SK-N-SH treated with all-trans-retinoic acid at 6 μM for 48 hours (cell line): ENCODE results near the gene UNC5C.

Experiments used
- ATAC-seq: fragments of 200-7000 bp; cut with Tn5 transposase; 3 replicates; pipeline ENCODE4 v1.9.1; 2020; ENCODE audit warnings: mild to moderate bottlenecking, moderate library complexity
- BACH2 ChIP-seq: fragments of 250-450 bp; sonication (Bioruptor Pico); IDR thresholded peaks from 2 replicates; pipeline ENCODE4 v1.9.0; 2021; ENCODE audit warnings: mild to moderate bottlenecking, borderline replicate concordance
- CREB5 ChIP-seq: fragments of 250-450 bp; sonication (Bioruptor Pico); IDR thresholded peaks from 2 replicates; pipeline ENCODE4 v1.5.1; 2020; ENCODE audit warnings: low read depth, mild to moderate bottlenecking, moderate library complexity
- CSDC2 ChIP-seq: fragments of 250-450 bp; sonication (Bioruptor Pico); IDR thresholded peaks from 2 replicates; pipeline ENCODE4 v1.5.0; 2020; ENCODE audit warnings: mild to moderate bottlenecking, moderate library complexity
- ESRRG ChIP-seq: fragments of 250-450 bp; sonication (Bioruptor Pico); IDR thresholded peaks from 2 replicates; pipeline ENCODE4 v1.6.1; 2021; ENCODE audit warnings: mild to moderate bottlenecking
- GLIS3 ChIP-seq: fragments of 250-450 bp; sonication (Bioruptor Pico); IDR thresholded peaks from 2 replicates; pipeline ENCODE4 v1.5.0; 2020; ENCODE audit warnings: mild to moderate bottlenecking, moderate library complexity
- ISL1 ChIP-seq: fragments of 250-450 bp; sonication (Bioruptor Pico); IDR thresholded peaks from 2 replicates; pipeline ENCODE4 v2.1.2; 2022; ENCODE audit warnings: mild to moderate bottlenecking, moderate library complexity
- OSR1 ChIP-seq: fragments of 250-450 bp; sonication (Bioruptor Pico); IDR thresholded peaks from 2 replicates; pipeline ENCODE4 v1.8.0; 2022; ENCODE audit warnings: moderate library complexity, mild to moderate bottlenecking, inconsistent platforms
- PATZ1 ChIP-seq: fragments of 250-450 bp; sonication (Bioruptor Pico); IDR thresholded peaks from 2 replicates; pipeline ENCODE4 v1.8.0; 2020; ENCODE audit warnings: mild to moderate bottlenecking, moderate library complexity, borderline replicate concordance
- PPARA ChIP-seq: fragments of 250-450 bp; sonication (Bioruptor Pico); IDR thresholded peaks from 2 replicates; pipeline ENCODE4 v1.5.0; 2020; ENCODE audit warnings: mild to moderate bottlenecking, borderline replicate concordance
- RARB ChIP-seq: fragments of 250-450 bp; sonication (Bioruptor Pico); IDR thresholded peaks from 2 replicates; pipeline ENCODE4 v1.8.0; 2021; ENCODE audit warnings: mild to moderate bottlenecking, moderate library complexity
- SNAI2 ChIP-seq: fragments of 250-450 bp; sonication (Bioruptor Pico); IDR thresholded peaks from 2 replicates; pipeline ENCODE4 v1.5.0; 2020; ENCODE audit warnings: mild to moderate bottlenecking, moderate library complexity
- TCF4 ChIP-seq: fragments of 250-450 bp; sonication (Bioruptor Pico); IDR thresholded peaks from 2 replicates; pipeline ENCODE4 v1.8.0; 2021; ENCODE audit warnings: mild to moderate bottlenecking, moderate library complexity, borderline replicate concordance
- TOX ChIP-seq: fragments of 250-450 bp; sonication (Bioruptor Pico); IDR thresholded peaks from 2 replicates; pipeline ENCODE4 v1.8.0; 2021; ENCODE audit warnings: mild to moderate bottlenecking, moderate library complexity, borderline replicate concordance
- ZC3H10 ChIP-seq: fragments of 250-450 bp; sonication (Bioruptor Pico); IDR thresholded peaks from 2 replicates; pipeline ENCODE4 v1.5.1; 2021; ENCODE audit warnings: mild to moderate bottlenecking, moderate library complexity
- ZFP3 ChIP-seq: fragments of 250-450 bp; sonication (Bioruptor Pico); IDR thresholded peaks from 2 replicates; pipeline ENCODE4 v1.5.0; 2020; ENCODE audit warnings: mild to moderate bottlenecking, moderate library complexity
- ZFP30 ChIP-seq: fragments of 450-650 bp; formaldehyde crosslinking; IDR thresholded peaks from 2 replicates; pipeline ENCODE4 v1.5.0; 2022; ENCODE audit warnings: mild to moderate bottlenecking, moderate library complexity
- ZNF565 ChIP-seq: fragments of 450-650 bp; formaldehyde crosslinking; conservative IDR thresholded peaks from 2 replicates; pipeline ENCODE4 v1.5.0; 2020; ENCODE audit warnings: low read depth, mild to moderate bottlenecking, moderate library complexity
- ZNF70 ChIP-seq: fragments of 450-650 bp; formaldehyde crosslinking; IDR thresholded peaks from 2 replicates; pipeline ENCODE4 v1.5.0; 2020; ENCODE audit warnings: mild to moderate bottlenecking, moderate library complexity
- TF ChIP-seq, protein P1 (sequence below): fragments of 250-450 bp; sonication (Bioruptor Pico); IDR thresholded peaks from 2 replicates; pipeline ENCODE4 v1.5.0; 2020; ENCODE audit warnings: mild to moderate bottlenecking, moderate library complexity
- TF ChIP-seq, protein P2 (sequence below): fragments of 250-450 bp; sonication (Bioruptor Pico); IDR thresholded peaks from 2 replicates; pipeline ENCODE4 v1.5.1; 2021; ENCODE audit warnings: mild to moderate bottlenecking, moderate library complexity
- TF ChIP-seq, protein P3 (sequence below): fragments of 250-450 bp; sonication (Bioruptor Pico); IDR thresholded peaks from 2 replicates; pipeline ENCODE4 v1.8.0; 2021; ENCODE audit warnings: low read depth, mild to moderate bottlenecking, moderate library complexity, borderline replicate concordance

Gene UNC5C

GRCh38 chr4:95191537-95191936, 357.2 kb downstream of the UNC5C start:
- TF ChIP-seq RARB (CRISPR knock-in tag) (no peak), ESRRG (CRISPR knock-in tag) (no peak), BACH2 (CRISPR knock-in tag) (no peak), ISL1 (no peak), ZNF70 (CRISPR knock-in tag) (no peak), SNAI2 (CRISPR knock-in tag) (no peak)
- TF ChIP-seq, protein P1, sequence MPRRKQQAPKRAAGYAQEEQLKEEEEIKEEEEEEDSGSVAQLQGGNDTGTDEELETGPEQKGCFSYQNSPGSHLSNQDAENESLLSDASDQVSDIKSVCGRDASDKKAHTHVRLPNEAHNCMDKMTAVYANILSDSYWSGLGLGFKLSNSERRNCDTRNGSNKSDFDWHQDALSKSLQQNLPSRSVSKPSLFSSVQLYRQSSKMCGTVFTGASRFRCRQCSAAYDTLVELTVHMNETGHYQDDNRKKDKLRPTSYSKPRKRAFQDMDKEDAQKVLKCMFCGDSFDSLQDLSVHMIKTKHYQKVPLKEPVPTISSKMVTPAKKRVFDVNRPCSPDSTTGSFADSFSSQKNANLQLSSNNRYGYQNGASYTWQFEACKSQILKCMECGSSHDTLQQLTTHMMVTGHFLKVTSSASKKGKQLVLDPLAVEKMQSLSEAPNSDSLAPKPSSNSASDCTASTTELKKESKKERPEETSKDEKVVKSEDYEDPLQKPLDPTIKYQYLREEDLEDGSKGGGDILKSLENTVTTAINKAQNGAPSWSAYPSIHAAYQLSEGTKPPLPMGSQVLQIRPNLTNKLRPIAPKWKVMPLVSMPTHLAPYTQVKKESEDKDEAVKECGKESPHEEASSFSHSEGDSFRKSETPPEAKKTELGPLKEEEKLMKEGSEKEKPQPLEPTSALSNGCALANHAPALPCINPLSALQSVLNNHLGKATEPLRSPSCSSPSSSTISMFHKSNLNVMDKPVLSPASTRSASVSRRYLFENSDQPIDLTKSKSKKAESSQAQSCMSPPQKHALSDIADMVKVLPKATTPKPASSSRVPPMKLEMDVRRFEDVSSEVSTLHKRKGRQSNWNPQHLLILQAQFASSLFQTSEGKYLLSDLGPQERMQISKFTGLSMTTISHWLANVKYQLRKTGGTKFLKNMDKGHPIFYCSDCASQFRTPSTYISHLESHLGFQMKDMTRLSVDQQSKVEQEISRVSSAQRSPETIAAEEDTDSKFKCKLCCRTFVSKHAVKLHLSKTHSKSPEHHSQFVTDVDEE (CRISPR knock-in tag): no peak
- TF ChIP-seq, protein P2, sequence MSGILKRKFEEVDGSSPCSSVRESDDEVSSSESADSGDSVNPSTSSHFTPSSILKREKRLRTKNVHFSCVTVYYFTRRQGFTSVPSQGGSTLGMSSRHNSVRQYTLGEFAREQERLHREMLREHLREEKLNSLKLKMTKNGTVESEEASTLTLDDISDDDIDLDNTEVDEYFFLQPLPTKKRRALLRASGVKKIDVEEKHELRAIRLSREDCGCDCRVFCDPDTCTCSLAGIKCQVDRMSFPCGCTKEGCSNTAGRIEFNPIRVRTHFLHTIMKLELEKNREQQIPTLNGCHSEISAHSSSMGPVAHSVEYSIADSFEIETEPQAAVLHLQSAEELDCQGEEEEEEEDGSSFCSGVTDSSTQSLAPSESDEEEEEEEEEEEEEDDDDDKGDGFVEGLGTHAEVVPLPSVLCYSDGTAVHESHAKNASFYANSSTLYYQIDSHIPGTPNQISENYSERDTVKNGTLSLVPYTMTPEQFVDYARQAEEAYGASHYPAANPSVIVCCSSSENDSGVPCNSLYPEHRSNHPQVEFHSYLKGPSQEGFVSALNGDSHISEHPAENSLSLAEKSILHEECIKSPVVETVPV (CRISPR knock-in tag): no peak
- ATAC-seq: no peak

- peak; percentile 84 for ATAC-seq
- TF ChIP-seq CSDC2 (CRISPR knock-in tag) (no peak), ISL1 (peak; percentile 87), ZFP3 (CRISPR knock-in tag) (no peak), TCF4 (CRISPR knock-in tag) (peak; percentile 27; the same call in 1 of the 2 replicates)
These were observed 357.9 kb downstream of the UNC5C start for GRCh38 chr4:95190751-95191436.

DNA sequence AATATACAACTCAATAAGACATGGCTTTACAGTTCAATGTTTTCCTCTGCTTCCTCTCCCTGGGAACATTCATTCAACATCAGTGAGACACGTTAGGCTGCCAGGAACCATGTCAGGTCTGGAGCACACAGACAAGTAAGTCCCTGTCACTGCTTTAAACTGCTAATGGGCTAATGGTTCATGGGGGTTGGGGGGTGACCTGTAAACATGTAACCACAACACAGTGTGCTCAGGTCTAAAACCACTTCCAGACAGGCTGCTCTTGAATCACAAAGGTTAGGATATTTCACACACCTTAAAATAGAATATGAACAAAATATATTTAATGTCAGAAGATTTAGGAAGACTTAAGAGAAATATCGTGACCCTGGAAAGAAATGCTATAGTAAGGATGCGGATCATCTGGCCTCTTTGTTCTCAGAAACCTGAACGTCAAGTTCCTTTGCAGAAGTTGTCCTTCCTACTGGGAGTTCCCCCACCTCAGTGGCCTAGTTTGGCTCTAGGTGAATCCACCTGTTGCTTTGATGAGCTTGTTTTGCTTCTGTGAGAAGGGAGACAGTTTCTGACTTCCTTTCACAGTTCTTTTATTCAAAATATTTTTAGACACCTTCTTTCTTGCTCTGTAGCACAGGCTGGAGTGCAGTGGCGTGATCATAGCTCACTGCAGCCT, 359.9 kb downstream of the UNC5C start:
- no peak for ATAC-seq
- TF ChIP-seq ZNF565 (CRISPR knock-in tag) (no peak), OSR1 (no peak), GLIS3 (no peak), CSDC2 (CRISPR knock-in tag) (no peak), SNAI2 (CRISPR knock-in tag) (no peak), ISL1 (no peak), TOX (no peak), PPARA (CRISPR knock-in tag) (no peak), ZFP30 (CRISPR knock-in tag) (no peak), RARB (CRISPR knock-in tag) (no peak), ESRRG (CRISPR knock-in tag) (no peak), PATZ1 (CRISPR knock-in tag) (no peak), ZFP3 (CRISPR knock-in tag) (no peak), ZNF70 (CRISPR knock-in tag) (no peak), ZC3H10 (no peak), CREB5 (CRISPR knock-in tag) (no peak)
- TF ChIP-seq, protein P2 (CRISPR knock-in tag): no peak
- TF ChIP-seq, protein P3, sequence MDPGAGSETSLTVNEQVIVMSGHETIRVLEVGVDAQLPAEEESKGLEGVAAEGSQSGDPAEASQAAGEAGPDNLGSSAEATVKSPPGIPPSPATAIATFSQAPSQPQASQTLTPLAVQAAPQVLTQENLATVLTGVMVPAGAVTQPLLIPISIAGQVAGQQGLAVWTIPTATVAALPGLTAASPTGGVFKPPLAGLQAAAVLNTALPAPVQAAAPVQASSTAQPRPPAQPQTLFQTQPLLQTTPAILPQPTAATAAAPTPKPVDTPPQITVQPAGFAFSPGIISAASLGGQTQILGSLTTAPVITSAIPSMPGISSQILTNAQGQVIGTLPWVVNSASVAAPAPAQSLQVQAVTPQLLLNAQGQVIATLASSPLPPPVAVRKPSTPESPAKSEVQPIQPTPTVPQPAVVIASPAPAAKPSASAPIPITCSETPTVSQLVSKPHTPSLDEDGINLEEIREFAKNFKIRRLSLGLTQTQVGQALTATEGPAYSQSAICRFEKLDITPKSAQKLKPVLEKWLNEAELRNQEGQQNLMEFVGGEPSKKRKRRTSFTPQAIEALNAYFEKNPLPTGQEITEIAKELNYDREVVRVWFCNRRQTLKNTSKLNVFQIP (CRISPR knock-in tag): no peak
- TF ChIP-seq, protein P1 (CRISPR knock-in tag): no peak
